Chondrocyte (in vitro differentiated cells): ENCODE measurements around the gene BANP. TPM values are rescaled to one million over a fixed set of nuclear protein-coding genes. Genes with fewer than 3 reads are reported as not detected.
A peak's percentile ranks its signal among the peaks of the same experiment; 100 is the strongest.
"Not testable (repeated sequence)": the region's sequence is repeated elsewhere in the genome, so short reads cannot be mapped to it uniquely, and the experiment has no call there.

Experiments
- DNase-seq: peaks from one replicate; pipeline ENCODE4 v3.0.0; 2021; ENCODE audit warnings: mixed read lengths, low spot score
- H3K27ac Mint-ChIP-seq: one replicate; pipeline ENCODE4 v1.8.0; 2021; ENCODE audit warnings: mild to moderate bottlenecking, moderate library complexity, mixed read lengths; ENCODE audit not compliant: unreplicated experiment
- H3K27me3 Mint-ChIP-seq: 2 replicates; pipeline ENCODE4 v1.8.0; 2021; ENCODE audit warnings: low read depth, mixed read lengths
- H3K36me3 Mint-ChIP-seq: 2 replicates; pipeline ENCODE4 v1.8.0; 2021; ENCODE audit warnings: low read depth, mixed read lengths
- H3K4me1 Mint-ChIP-seq: 2 replicates; pipeline ENCODE4 v1.8.0; 2021; ENCODE audit warnings: low read depth, mild to moderate bottlenecking, mixed read lengths
- H3K4me3 Mint-ChIP-seq: one replicate; pipeline ENCODE4 v1.8.0; 2021; ENCODE audit warnings: mild to moderate bottlenecking, moderate library complexity, mixed read lengths; ENCODE audit not compliant: unreplicated experiment
- H3K9me3 Mint-ChIP-seq: 2 replicates; pipeline ENCODE4 v1.8.0; 2021; ENCODE audit warnings: low read depth, mixed read lengths
- CTCF ChIP-seq: fragments of 200-600 bp; sonication (generic); IDR thresholded peaks from 2 replicates; pipeline ENCODE4 v1.5.0; 2021; ENCODE audit warnings: antibody characterized with exemption, mild to moderate bottlenecking, moderate library complexity
- total RNA-seq: library from RNA; stranded (reverse); gene quantifications from 3 replicates; pipeline ENCODE4 v1.2.1, GENCODE V29; 2021

BANP gene
- total RNA-seq, 1 donor from 2014 or later, result 15.0 TPM

- DNase-seq, H3K27ac Mint-ChIP-seq, H3K9me3 Mint-ChIP-seq, H3K36me3 Mint-ChIP-seq, H3K27me3 Mint-ChIP-seq, H3K4me1 Mint-ChIP-seq, H3K4me3 Mint-ChIP-seq: not testable (repeated sequence)
These were observed 143.0 kb downstream of the BANP start for GRCh38 chr16:88094253-88094575.

GRCh38 chr16:88094900-88095299, 143.7 kb downstream of the BANP start:
- not testable (repeated sequence) for H3K4me1 Mint-ChIP-seq, DNase-seq, H3K4me3 Mint-ChIP-seq, H3K9me3 Mint-ChIP-seq, H3K36me3 Mint-ChIP-seq, H3K27ac Mint-ChIP-seq, H3K27me3 Mint-ChIP-seq

- not testable (repeated sequence) for H3K4me1 Mint-ChIP-seq, H3K36me3 Mint-ChIP-seq, H3K27ac Mint-ChIP-seq, DNase-seq, H3K9me3 Mint-ChIP-seq, H3K4me3 Mint-ChIP-seq
- peaks cover 16% of the 10 kb centered on the region for H3K27me3 Mint-ChIP-seq
These were observed 145.4 kb downstream of the BANP start for GRCh38 chr16:88096659-88097058.

GRCh38 chr16:88098731-88099562, 147.7 kb downstream of the BANP start:
- not testable (repeated sequence) for H3K27ac Mint-ChIP-seq
- TF ChIP-seq CTCF, result peak; percentile 33

GRCh38 chr16:88099563-88099890, 148.3 kb downstream of the BANP start:
- Mint-ChIP-seq H3K4me3 (no peak overlapping the region), H3K27ac (no peak overlapping the region), H3K9me3 (peaks cover 5% of the 10 kb centered on the region), H3K36me3 (no peaks in the 10 kb centered on the region), H3K4me1 (peaks cover 6% of the 10 kb centered on the region), H3K27me3 (peaks cover 26% of the 10 kb centered on the region)
- TF ChIP-seq CTCF, result no peak
- no peak for DNase-seq

More at GRCh38 chr16:88098731-88099562, 147.7 kb downstream of the BANP start:
- H3K36me3 Mint-ChIP-seq, H3K9me3 Mint-ChIP-seq, H3K4me3 Mint-ChIP-seq, DNase-seq, H3K4me1 Mint-ChIP-seq: not testable (repeated sequence)
- peaks cover 20% of the 10 kb centered on the region for H3K27me3 Mint-ChIP-seq

- peaks cover 28% of the 10 kb centered on the region for H3K27me3 Mint-ChIP-seq
- H3K9me3 Mint-ChIP-seq, H3K27ac Mint-ChIP-seq: not testable (repeated sequence)
These were observed 148.7 kb downstream of the BANP start for GRCh38 chr16:88099956-88100355.

GRCh38 chr16:88100801-88101622, 149.8 kb downstream of the BANP start:
- H3K9me3 Mint-ChIP-seq, H3K36me3 Mint-ChIP-seq, H3K27ac Mint-ChIP-seq, H3K4me1 Mint-ChIP-seq: not testable (repeated sequence)
- peak; percentile 21 for DNase-seq
- peak overlapping the region; percentile 25 for H3K4me3 Mint-ChIP-seq
- H3K27me3 Mint-ChIP-seq, result peaks cover 28% of the 10 kb centered on the region

More at GRCh38 chr16:88099956-88100355, 148.7 kb downstream of the BANP start:
- not testable (repeated sequence) for H3K4me1 Mint-ChIP-seq, H3K4me3 Mint-ChIP-seq, DNase-seq, H3K36me3 Mint-ChIP-seq

GRCh38 chr16:88101623-88102105, 150.4 kb downstream of the BANP start:
- not testable (repeated sequence) for H3K27ac Mint-ChIP-seq, H3K36me3 Mint-ChIP-seq, H3K4me3 Mint-ChIP-seq, H3K9me3 Mint-ChIP-seq, H3K4me1 Mint-ChIP-seq
- peaks cover 28% of the 10 kb centered on the region for H3K27me3 Mint-ChIP-seq
- peak; percentile 44 for DNase-seq
